ENCODE measurements around the gene USP22.
A peak's percentile ranks its signal among the peaks of the same experiment; 100 is the strongest.

The USP22 gene

GRCh38 chr17:21046216-21046615, 3.4 kb upstream of the USP22 start:
- DNase-seq (ENCODE audit: low read depth in 2 of 2), result no peak

- DNase-seq (ENCODE audit: low read depth in 2 of 2), result no peak
Measured at GRCh38 chr17:21044971-21045370, 2.2 kb upstream of the USP22 start.

GRCh38 chr17:21043296-21044232, 753 bp upstream of the USP22 start:
- DNase-seq (ENCODE audit: low read depth in 2 of 2), result peak; percentile 98

- DNase-seq (ENCODE audit: low read depth in 2 of 2), result peak in 1 of 2 experiments; percentile 54
Measured at GRCh38 chr17:21041741-21042457, 912 bp downstream of the USP22 start.

DNA sequence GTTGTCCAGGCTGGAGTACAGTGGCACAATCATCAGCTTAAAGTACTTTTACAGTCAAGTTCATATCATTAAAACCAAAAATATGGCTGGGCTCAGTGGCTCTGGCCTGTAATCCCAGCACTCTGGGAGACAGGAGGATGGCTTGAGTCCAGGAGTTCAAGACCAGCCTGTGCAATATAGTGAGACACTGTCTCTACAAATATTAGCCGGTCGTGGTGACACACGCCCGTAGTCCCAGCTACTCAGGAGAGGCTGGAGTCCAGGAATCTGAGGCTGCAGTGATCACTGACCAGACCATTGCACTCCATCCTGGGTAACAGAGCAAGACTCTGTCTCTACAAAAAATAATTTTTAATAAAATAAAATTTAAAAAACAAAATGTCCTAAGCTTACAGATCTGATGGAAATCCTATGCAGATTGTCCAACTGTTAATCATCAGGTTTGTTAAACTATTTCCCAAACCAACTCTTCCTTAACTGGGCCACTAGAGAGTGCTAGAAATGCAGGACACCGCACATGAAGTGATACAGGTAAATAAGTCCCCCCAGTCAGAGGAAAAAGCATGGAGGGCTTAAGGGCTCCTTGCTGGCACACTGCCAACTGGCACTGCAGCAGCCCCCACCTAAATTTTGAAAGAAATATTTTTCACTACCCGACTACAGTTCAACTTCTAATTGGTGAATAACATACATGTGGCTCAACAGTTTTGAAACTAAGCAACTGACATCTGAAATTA, 2.8 kb downstream of the USP22 start:
- no peak for DNase-seq (ENCODE audit: low read depth in 2 of 2)

GRCh38 chr17:21037117-21037803, 5.6 kb downstream of the USP22 start:
- no peak for DNase-seq (ENCODE audit: low read depth in 2 of 2)

- no peak for DNase-seq (ENCODE audit: low read depth in 2 of 2)
Measured at GRCh38 chr17:21036361-21036881, 6.4 kb downstream of the USP22 start.

DNA sequence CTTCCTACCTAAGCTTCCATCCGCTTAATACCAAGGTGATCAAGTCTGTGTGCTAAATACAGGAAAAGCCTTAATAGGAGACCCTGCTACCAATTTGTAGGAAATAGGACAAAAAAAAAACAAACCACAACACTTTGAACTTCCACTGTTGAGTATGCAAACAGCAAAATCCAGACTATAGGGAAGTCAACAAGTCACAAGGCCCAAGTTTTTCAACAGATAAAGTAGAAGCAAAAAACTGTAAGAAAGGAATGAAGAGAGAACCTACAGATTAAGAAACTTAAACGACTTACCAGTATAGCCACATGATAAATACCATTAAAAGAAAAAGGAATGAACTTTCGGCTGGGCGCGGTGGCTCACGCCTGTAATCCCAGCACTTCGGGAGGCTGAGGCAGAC, 7.4 kb downstream of the USP22 start:
- no peak for DNase-seq (ENCODE audit: low read depth in 2 of 2)

- DNase-seq (ENCODE audit: low read depth in 2 of 2), result no peak
Measured at GRCh38 chr17:21034340-21035235, 8.2 kb downstream of the USP22 start.

- no peak for DNase-seq (ENCODE audit: low read depth in 2 of 2)
Measured at GRCh38 chr17:21033350-21033749, 9.5 kb downstream of the USP22 start.

DNA sequence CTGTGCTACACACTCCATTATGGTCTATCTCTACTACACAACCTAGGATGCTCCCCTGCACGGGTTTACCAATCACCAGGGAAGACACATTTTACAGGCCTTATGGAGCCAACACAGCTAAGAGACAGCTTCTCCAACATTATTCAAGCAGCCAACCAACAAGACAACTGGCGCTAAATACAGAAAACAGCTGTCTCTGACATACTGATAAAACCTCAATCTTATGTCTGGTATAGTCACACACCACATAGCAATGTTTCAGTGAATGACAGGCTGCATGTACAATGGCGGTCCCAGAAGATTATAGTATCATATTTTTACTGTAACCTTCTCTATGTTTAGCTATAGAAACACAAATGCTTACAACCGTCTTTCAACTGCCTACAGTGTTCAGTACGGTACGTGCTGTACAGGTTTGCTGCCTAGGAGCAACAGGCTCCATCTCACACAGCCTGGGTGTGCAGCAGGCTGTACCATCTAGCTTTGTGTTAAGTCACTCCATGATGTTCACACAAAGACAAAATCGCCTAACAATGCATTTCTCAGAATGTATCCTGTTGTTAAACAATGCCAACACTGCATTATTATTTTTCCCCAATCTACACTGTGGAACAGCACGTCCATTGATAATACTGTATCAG, 10.9 kb downstream of the USP22 start:
- DNase-seq (ENCODE audit: low read depth in 2 of 2), result no peak

GRCh38 chr17:21030375-21030774, 12.4 kb downstream of the USP22 start:
- DNase-seq (ENCODE audit: low read depth in 2 of 2), result no peak

- no peak for DNase-seq (ENCODE audit: low read depth in 2 of 2)
Measured at GRCh38 chr17:21029515-21029914, 13.3 kb downstream of the USP22 start.

DNA sequence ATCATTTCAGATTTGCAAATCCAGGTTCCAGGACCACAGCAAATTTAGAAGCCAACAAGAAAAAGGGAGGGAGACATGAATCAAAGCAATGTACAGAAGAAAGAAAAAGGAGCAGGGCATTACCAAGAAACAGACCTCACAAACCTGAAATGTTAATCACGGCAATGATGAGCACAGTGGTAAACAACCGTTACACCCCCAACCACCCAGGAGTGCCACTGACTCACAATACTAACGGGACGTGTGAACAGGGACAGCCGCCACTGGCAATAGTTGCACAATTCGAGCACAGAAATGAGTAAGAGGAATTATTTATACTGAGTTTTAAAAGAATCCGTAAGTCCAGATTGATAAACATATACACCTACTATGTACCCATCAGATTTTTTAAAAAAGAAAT, 13.8 kb downstream of the USP22 start:
- DNase-seq (ENCODE audit: low read depth in 2 of 2), result peak; percentile 30 to 45

DNA sequence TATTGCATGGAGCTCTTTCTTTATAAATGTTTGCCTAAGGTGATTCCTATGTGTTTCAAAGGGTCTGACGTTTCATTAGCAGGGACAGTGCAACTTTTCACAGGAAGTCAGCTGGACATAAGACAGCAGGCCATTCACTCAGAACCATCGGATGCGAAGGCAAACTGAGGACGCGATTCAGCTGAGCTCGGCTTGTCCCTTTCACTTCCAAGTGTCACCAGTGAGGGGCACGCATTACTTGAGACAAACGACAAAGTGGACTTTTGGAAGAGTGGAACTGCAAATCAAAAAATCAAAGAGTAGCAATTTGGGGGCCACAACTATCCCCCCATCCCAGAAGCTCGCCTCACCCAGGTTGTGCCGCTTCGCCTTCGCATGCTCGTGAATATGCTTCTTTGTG, 14.6 kb downstream of the USP22 start:
- no peak for DNase-seq (ENCODE audit: low read depth in 2 of 2)

DNA sequence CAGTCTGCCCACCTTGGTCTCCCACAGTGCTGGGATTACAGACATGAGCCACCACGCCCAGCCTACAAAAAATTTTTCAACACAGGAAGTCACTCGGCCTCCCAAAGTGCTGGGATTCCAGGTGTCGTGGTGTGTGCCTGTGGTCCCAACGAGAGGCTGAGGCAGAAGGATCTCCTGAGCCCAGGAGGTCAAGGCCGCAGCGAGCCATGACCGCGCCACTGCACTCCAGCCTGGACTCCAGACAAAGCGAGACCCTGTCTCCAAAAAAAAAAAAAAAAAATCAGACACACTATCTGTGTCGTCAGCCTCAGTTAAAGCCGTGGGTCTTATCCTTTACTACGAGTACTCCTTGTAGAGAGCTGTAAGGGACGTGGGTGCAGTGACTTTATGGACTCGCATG, 15.8 kb downstream of the USP22 start:
- DNase-seq (ENCODE audit: low read depth in 2 of 2), result no peak

DNA sequence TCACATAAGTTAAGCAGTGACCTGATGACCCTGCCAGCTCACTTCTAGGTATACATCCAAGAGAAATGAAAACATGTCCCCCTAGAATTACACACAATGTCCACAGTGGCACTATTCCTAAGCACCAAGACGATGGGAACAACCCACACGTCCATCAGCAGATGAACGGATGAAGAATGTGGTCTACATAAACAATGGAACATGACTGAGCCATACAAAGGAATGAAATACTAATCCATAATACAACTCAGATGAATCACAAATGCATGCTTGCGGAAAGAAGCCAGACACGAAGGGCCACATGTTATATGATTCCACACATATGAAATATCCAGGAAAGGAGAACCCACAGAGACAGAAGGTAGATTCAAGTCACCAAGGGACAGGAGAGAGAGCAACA, 17.4 kb downstream of the USP22 start:
- DNase-seq (ENCODE audit: low read depth in 2 of 2), result peak; percentile 45 to 51

- DNase-seq (ENCODE audit: low read depth in 2 of 2), result no peak
Measured at GRCh38 chr17:21024024-21024423, 18.8 kb downstream of the USP22 start.

GRCh38 chr17:21021208-21021803, 21.5 kb downstream of the USP22 start:
- DNase-seq (ENCODE audit: low read depth in 2 of 2), result no peak

All from fibroblast of skin of left quadriceps (primary cell).